Left colon (tissue), 2 donors: Measurements from ENCODE around the gene LGR6. TPM values are rescaled to one million over a fixed set of nuclear protein-coding genes. Genes with fewer than 3 reads are reported as not detected.
A peak's percentile ranks its signal among the peaks of the same experiment; 100 is the strongest.

Experiments used
- ATAC-seq: fragments of 200-7000 bp; cut with Tn5 transposase; one replicate; pipeline ENCODE4 v1.9.1; 2020; ENCODE audit warnings: mild to moderate bottlenecking, moderate library complexity
- DNase-seq, 2 donors: peaks; one replicate each; pipeline ENCODE4 v3.0.0-alpha.2; 2020
- intact Hi-C, 2 donors: fragments of 100-400 bp; cut with DNase I in 1 of 2; cut with micrococcal nuclease in 1 of 2; formaldehyde crosslinking; loops; one replicate each; pipeline versions ENCODE4 v1.11.2 to v1.14.0; 2022; cut with DNase I, micrococcal nuclease
- total RNA-seq, 2 donors: library from RNA; stranded (reverse); fragmentation: NEBNext Ultra II Directional; extraction: Animal tissue kit (Norgen Biotek cat#: 25700); gene quantifications; one replicate each; pipeline ENCODE4 v1.2.1, GENCODE V29; 2021
- donor health status: DM: no; HTN: no; CAD: no.
- donor health status: DM: yes; HTN: yes; CAD: no.

LGR6 gene
- total RNA-seq, 2 donors from 2014 or later = 1.1 to 1.9 TPM

GRCh38 chr1:202272103-202272845 is 78.7 kb downstream of the LGR6 start:
- ATAC-seq = no peak
- DNase-seq = no peak
- intact Hi-C loops = no loop called here

- peak in 1 of 2 donors; percentile 44 for DNase-seq
- intact Hi-C loops = no loop called here
- ATAC-seq = no peak
These were observed 81.0 kb downstream of the LGR6 start for GRCh38 chr1:202274611-202275010.

- intact Hi-C loops = no loop called here
These were observed 81.6 kb downstream of the LGR6 start for GRCh38 chr1:202275061-202275770.

GRCh38 chr1:202276081-202276715 is 82.6 kb downstream of the LGR6 start:
- ATAC-seq (no peak), DNase-seq (no peak)
- intact Hi-C loops = no loop called here

More at GRCh38 chr1:202275061-202275770, 81.6 kb downstream of the LGR6 start:
- no peak for DNase-seq
- ATAC-seq = no peak

- intact Hi-C loops = no loop called here
- DNase-seq = no peak
- no peak for ATAC-seq
These were observed 83.3 kb downstream of the LGR6 start for GRCh38 chr1:202276920-202277319.

- DNase-seq (no peak), ATAC-seq (no peak)
- intact Hi-C loops = no loop called here
These were observed 85.2 kb downstream of the LGR6 start for GRCh38 chr1:202278751-202279150.

GRCh38 chr1:202279806-202280205 is 86.2 kb downstream of the LGR6 start:
- no peak for DNase-seq
- intact Hi-C loops = no loop called here
- no peak for ATAC-seq

GRCh38 chr1:202280595-202280994 is 87.0 kb downstream of the LGR6 start:
- intact Hi-C loops = no loop called here
- ATAC-seq (no peak), DNase-seq (no peak)

- ATAC-seq = no peak
- intact Hi-C loops = no loop called here
These were observed 87.9 kb downstream of the LGR6 start for GRCh38 chr1:202281316-202282024.

GRCh38 chr1:202282025-202282371 is 88.4 kb downstream of the LGR6 start:
- no peak for DNase-seq
- intact Hi-C loops = no loop called here
- ATAC-seq = no peak

More at GRCh38 chr1:202281316-202282024, 87.9 kb downstream of the LGR6 start:
- DNase-seq = no peak

- DNase-seq = no peak
- no peak for ATAC-seq
- intact Hi-C loops = no loop called here
These were observed 89.1 kb downstream of the LGR6 start for GRCh38 chr1:202282596-202283283.

GRCh38 chr1:202283379-202283844 is 89.8 kb downstream of the LGR6 start:
- intact Hi-C loops = no loop called here
- DNase-seq = no peak
- ATAC-seq = no peak

GRCh38 chr1:202283991-202284390 is 90.4 kb downstream of the LGR6 start:
- DNase-seq (no peak), ATAC-seq (no peak)
- intact Hi-C loops = no loop called here

- intact Hi-C loops = no loop called here
- ATAC-seq = no peak
These were observed 92.3 kb downstream of the LGR6 start for GRCh38 chr1:202285908-202286307.

GRCh38 chr1:202286622-202287097 is 93.1 kb downstream of the LGR6 start:
- intact Hi-C loops = no loop called here
- no peak for ATAC-seq
- no peak for DNase-seq

More at GRCh38 chr1:202285908-202286307, 92.3 kb downstream of the LGR6 start:
- no peak for DNase-seq

- ATAC-seq = no peak
- intact Hi-C loops = no loop called here
These were observed 93.6 kb downstream of the LGR6 start for GRCh38 chr1:202287196-202287595.

GRCh38 chr1:202288177-202288576 is 94.6 kb downstream of the LGR6 start:
- DNase-seq = no peak
- ATAC-seq = no peak
- intact Hi-C loops = no loop called here

More at GRCh38 chr1:202287196-202287595, 93.6 kb downstream of the LGR6 start:
- no peak for DNase-seq

- intact Hi-C loops = no loop called here
- DNase-seq (no peak), ATAC-seq (no peak)
These were observed 95.4 kb downstream of the LGR6 start for GRCh38 chr1:202289009-202289408.

GRCh38 chr1:202291001-202291400 is 97.4 kb downstream of the LGR6 start:
- intact Hi-C loops = no loop called here
- DNase-seq (no peak), ATAC-seq (no peak)
